GM12892 (cell line): ENCODE measurements around the gene FAS.

Experiments
- POLR2A ChIP-seq: IDR thresholded peaks from 2 replicates; pipeline ENCODE4 v1.6.1; 2011; ENCODE audit warnings: low read depth, low read length, control low read depth
- POLR2AphosphoS5 ChIP-seq: IDR thresholded peaks from 2 replicates; pipeline ENCODE4 v1.6.1; 2011; ENCODE audit warnings: low read depth, low read length, control low read depth

- TF ChIP-seq POLR2AphosphoS5, result peak; percentile 91
- TF ChIP-seq POLR2A, result peak; percentile 92
These were observed at the start of gene FAS for GRCh38 chr10:88990384-88991160.
